ENCODE data around the gene CPB2. TPM values are rescaled to one million over a fixed set of nuclear protein-coding genes. Genes with fewer than 3 reads are reported as not detected.
A peak's percentile ranks its signal among the peaks of the same experiment; 100 is the strongest.

Gene CPB2, protein sequence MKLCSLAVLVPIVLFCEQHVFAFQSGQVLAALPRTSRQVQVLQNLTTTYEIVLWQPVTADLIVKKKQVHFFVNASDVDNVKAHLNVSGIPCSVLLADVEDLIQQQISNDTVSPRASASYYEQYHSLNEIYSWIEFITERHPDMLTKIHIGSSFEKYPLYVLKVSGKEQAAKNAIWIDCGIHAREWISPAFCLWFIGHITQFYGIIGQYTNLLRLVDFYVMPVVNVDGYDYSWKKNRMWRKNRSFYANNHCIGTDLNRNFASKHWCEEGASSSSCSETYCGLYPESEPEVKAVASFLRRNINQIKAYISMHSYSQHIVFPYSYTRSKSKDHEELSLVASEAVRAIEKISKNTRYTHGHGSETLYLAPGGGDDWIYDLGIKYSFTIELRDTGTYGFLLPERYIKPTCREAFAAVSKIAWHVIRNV
- total RNA-seq, result 100 to 1,000 TPM; 175 to 997 TPM
- polyA plus RNA-seq, result 100 to 1,000 TPM; 487 to 522 TPM

DNA sequence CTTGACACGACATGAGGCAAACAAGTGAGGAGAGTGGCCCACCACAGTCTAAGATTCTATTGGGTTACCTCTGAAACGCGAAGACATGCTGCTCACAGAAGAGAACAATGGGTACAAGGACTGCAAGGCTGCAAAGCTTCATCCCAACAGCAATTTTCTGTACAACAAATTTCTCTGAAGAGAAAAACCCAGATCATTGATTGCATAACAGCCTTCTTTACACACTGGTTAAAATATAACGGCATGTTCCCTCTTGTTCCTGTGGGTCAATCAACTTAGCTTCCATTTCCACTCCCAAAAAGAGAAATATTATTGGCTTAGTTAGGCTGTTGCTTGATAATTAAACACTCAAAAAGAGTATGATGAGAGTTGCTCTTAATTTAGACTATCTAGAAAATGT, at the start of gene CPB2:
TSS of gene CPB2 (minus strand) at position 166 of the 400 bp plus-strand sequence. CDS start at position 142, 24 bp downstream.
- H3K9ac ChIP-seq (ENCODE audit: low read depth in 1 of 2, low read length in 2 of 2), result peak within 1 kb of the TSS; percentile 79 to 99
- peaks cover 2 to 20% (median 8%) of the 10 kb centered on the region in 4 donors for H3K4me1 ChIP-seq (ENCODE audit: control insufficient read depth in 4 of 4, insufficient read depth in 4 of 4, low read length in 3 of 4)
- peak within 1 kb of the TSS; percentile 75 to 97 (median 91) for H3K4me3 ChIP-seq (ENCODE audit: low read depth in 1 of 3, low read length in 3 of 3)
- H3K27me3 ChIP-seq (ENCODE audit: control insufficient read depth in 4 of 4, insufficient read depth in 4 of 4, low read length in 3 of 4), result no peaks in the 10 kb centered on the region
- 34% methylated on average over 4 of the region's 4 CpGs for WGBS
- no peaks in the 10 kb centered on the region for H3K36me3 ChIP-seq (ENCODE audit: control insufficient read depth in 4 of 4, insufficient read depth in 3 of 4, low read depth in 1 of 4, low read length in 3 of 4)
- H3K27ac ChIP-seq (ENCODE audit: low read depth in 1 of 2, low read length in 2 of 2), result peak within 1 kb of the TSS; percentile 75 to 97
- TF ChIP-seq, protein P1, sequence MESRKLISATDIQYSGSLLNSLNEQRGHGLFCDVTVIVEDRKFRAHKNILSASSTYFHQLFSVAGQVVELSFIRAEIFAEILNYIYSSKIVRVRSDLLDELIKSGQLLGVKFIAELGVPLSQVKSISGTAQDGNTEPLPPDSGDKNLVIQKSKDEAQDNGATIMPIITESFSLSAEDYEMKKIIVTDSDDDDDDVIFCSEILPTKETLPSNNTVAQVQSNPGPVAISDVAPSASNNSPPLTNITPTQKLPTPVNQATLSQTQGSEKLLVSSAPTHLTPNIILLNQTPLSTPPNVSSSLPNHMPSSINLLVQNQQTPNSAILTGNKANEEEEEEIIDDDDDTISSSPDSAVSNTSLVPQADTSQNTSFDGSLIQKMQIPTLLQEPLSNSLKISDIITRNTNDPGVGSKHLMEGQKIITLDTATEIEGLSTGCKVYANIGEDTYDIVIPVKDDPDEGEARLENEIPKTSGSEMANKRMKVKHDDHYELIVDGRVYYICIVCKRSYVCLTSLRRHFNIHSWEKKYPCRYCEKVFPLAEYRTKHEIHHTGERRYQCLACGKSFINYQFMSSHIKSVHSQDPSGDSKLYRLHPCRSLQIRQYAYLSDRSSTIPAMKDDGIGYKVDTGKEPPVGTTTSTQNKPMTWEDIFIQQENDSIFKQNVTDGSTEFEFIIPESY (IDR thresholded peaks at IDR 0.05), result peak; percentile 84
- TF ChIP-seq TAF1 (conservative IDR thresholded peaks at IDR 0.05) (peak; percentile 98), RAD21 (IDR thresholded peaks at IDR 0.05) (peak; percentile 44 to 56), SP1 (IDR thresholded peaks at IDR 0.05) (peak; percentile 93), FOXA2 (IDR thresholded peaks at IDR 0.05) (peak; percentile 94), JUND (IDR thresholded peaks at IDR 0.05) (peak; percentile 79 to 86), RXRA (IDR thresholded peaks at IDR 0.05) (peak; percentile 94 to 96), YY1 (IDR thresholded peaks at IDR 0.05) (peak; percentile 97), EGR1 (IDR thresholded peaks at IDR 0.05; ENCODE audit: low read depth in 2 of 2) (peak in 1 of 2 donors; percentile 81), HNF4A (conservative IDR thresholded peaks at IDR 0.05) (peak; percentile 62 to 74), FOXA1 (IDR thresholded peaks at IDR 0.05) (peak; percentile 88), NR2F2 (IDR thresholded peaks at IDR 0.05) (no peak), GABPA (IDR thresholded peaks at IDR 0.05 in 1 of 2, conservative IDR thresholded peaks at IDR 0.05 in 1 of 2) (peak in 1 of 2 donors; percentile 54), HNF4G (IDR thresholded peaks at IDR 0.05) (no peak)
- TF ChIP-seq, protein P2, sequence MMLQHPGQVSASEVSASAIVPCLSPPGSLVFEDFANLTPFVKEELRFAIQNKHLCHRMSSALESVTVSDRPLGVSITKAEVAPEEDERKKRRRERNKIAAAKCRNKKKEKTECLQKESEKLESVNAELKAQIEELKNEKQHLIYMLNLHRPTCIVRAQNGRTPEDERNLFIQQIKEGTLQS (IDR thresholded peaks at IDR 0.05), result no peak
- TF ChIP-seq, protein P3, sequence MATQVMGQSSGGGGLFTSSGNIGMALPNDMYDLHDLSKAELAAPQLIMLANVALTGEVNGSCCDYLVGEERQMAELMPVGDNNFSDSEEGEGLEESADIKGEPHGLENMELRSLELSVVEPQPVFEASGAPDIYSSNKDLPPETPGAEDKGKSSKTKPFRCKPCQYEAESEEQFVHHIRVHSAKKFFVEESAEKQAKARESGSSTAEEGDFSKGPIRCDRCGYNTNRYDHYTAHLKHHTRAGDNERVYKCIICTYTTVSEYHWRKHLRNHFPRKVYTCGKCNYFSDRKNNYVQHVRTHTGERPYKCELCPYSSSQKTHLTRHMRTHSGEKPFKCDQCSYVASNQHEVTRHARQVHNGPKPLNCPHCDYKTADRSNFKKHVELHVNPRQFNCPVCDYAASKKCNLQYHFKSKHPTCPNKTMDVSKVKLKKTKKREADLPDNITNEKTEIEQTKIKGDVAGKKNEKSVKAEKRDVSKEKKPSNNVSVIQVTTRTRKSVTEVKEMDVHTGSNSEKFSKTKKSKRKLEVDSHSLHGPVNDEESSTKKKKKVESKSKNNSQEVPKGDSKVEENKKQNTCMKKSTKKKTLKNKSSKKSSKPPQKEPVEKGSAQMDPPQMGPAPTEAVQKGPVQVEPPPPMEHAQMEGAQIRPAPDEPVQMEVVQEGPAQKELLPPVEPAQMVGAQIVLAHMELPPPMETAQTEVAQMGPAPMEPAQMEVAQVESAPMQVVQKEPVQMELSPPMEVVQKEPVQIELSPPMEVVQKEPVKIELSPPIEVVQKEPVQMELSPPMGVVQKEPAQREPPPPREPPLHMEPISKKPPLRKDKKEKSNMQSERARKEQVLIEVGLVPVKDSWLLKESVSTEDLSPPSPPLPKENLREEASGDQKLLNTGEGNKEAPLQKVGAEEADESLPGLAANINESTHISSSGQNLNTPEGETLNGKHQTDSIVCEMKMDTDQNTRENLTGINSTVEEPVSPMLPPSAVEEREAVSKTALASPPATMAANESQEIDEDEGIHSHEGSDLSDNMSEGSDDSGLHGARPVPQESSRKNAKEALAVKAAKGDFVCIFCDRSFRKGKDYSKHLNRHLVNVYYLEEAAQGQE (IDR thresholded peaks at IDR 0.05), result peak; percentile 94
- TF ChIP-seq, protein P4, sequence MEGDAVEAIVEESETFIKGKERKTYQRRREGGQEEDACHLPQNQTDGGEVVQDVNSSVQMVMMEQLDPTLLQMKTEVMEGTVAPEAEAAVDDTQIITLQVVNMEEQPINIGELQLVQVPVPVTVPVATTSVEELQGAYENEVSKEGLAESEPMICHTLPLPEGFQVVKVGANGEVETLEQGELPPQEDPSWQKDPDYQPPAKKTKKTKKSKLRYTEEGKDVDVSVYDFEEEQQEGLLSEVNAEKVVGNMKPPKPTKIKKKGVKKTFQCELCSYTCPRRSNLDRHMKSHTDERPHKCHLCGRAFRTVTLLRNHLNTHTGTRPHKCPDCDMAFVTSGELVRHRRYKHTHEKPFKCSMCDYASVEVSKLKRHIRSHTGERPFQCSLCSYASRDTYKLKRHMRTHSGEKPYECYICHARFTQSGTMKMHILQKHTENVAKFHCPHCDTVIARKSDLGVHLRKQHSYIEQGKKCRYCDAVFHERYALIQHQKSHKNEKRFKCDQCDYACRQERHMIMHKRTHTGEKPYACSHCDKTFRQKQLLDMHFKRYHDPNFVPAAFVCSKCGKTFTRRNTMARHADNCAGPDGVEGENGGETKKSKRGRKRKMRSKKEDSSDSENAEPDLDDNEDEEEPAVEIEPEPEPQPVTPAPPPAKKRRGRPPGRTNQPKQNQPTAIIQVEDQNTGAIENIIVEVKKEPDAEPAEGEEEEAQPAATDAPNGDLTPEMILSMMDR (IDR thresholded peaks at IDR 0.05; ENCODE audit: low read depth, low read length, missing input control), result no peak
- TF ChIP-seq, protein P5, sequence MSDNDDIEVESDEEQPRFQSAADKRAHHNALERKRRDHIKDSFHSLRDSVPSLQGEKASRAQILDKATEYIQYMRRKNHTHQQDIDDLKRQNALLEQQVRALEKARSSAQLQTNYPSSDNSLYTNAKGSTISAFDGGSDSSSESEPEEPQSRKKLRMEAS (IDR thresholded peaks at IDR 0.05), result peak; percentile 66
- no peak for DNase-seq (ENCODE audit: low spot score)
- no peaks in the 10 kb centered on the region for H3K9me3 ChIP-seq (ENCODE audit: control insufficient read depth in 4 of 4, low read length in 3 of 4)

Data from liver (tissue), 9 donors.